ENCODE results near the gene FOXL1. TPM values are rescaled to one million over a fixed set of nuclear protein-coding genes. Genes with fewer than 3 reads are reported as not detected.

Gene FOXL1
- total RNA-seq, 3 donors from 2014 or later (not counting 1 experiment from before 2014, with no cell fraction given), result 0.10 TPM; not detected in 2

DNA sequence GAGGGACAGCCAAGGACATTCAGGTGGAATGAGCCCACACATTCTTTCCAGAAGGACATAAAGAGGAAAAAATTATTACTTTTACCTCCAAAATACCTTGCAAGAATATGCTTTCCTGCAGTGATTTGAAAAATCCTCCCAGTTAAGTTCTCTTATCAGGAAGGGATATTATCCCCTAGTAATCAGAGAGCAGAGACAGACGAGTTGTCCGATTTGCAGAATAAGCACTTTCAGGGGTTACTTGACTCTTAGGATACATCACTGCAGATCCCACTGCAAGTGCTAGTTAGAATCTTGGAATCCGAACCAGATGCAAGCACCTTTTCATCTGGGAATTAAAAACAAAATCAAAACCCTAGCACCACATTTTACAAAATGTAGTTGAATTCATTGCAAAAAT, 33.6 kb downstream of the FOXL1 start:
- no peak for ATAC-seq
- TF ChIP-seq, protein P1, sequence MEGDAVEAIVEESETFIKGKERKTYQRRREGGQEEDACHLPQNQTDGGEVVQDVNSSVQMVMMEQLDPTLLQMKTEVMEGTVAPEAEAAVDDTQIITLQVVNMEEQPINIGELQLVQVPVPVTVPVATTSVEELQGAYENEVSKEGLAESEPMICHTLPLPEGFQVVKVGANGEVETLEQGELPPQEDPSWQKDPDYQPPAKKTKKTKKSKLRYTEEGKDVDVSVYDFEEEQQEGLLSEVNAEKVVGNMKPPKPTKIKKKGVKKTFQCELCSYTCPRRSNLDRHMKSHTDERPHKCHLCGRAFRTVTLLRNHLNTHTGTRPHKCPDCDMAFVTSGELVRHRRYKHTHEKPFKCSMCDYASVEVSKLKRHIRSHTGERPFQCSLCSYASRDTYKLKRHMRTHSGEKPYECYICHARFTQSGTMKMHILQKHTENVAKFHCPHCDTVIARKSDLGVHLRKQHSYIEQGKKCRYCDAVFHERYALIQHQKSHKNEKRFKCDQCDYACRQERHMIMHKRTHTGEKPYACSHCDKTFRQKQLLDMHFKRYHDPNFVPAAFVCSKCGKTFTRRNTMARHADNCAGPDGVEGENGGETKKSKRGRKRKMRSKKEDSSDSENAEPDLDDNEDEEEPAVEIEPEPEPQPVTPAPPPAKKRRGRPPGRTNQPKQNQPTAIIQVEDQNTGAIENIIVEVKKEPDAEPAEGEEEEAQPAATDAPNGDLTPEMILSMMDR (IDR thresholded peaks at IDR 0.05), result no peak

DNA sequence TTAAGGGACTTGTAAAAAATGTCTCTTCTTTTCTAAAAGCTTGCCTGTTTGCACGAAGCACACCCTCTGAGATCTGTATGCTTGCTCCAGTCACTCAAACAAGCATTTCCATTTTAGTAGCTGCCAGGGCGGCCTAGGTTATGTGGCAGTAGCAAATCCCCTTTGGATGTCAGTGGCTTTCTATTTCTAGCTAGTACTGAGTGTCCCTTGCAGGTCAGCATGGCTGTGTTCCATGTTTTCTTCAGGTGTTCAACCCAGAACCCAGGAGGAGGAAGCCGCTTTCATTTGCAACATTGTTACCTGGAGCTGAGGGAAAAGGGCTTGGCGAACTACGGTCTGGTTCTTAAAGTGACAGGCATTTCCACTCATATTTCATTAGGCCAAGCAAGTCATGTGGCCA, 36.4 kb downstream of the FOXL1 start:
- no peaks in the 10 kb centered on the region for H3K9me3 Mint-ChIP-seq

More for the DNA sequence above, 33.6 kb downstream of the FOXL1 start:
- Histone ChIP-seq H3K4me3 (ENCODE audit: low read length) (no peak overlapping the region), H3K27me3 (ENCODE audit: control insufficient read depth, insufficient read depth, low read length) (no peaks in the 10 kb centered on the region), H3K36me3 (ENCODE audit: control insufficient read depth, insufficient read depth, low read length) (no peaks in the 10 kb centered on the region), H3K4me1 (ENCODE audit: control insufficient read depth, insufficient read depth, low read length) (no peaks in the 10 kb centered on the region), H3K27ac (ENCODE audit: low read length) (no peak overlapping the region), H3K9me3 (ENCODE audit: control insufficient read depth, insufficient read depth, low read length) (no peaks in the 10 kb centered on the region)
- WGBS (ENCODE audit: insufficient coverage), result 92% methylated on average over 3 of the region's 3 CpGs
- H3K9me3 Mint-ChIP-seq, result no peaks in the 10 kb centered on the region
- no peak overlapping the region for H3K4me3 Mint-ChIP-seq
- H3K27me3 Mint-ChIP-seq (ENCODE audit: low read depth in 2 of 2), result peaks cover 9 to 29% of the 10 kb centered on the region in 2 donors
- H3K36me3 Mint-ChIP-seq, result no peaks in the 10 kb centered on the region
- no peaks in the 10 kb centered on the region for H3K4me1 Mint-ChIP-seq
- DNase-seq, result no peak
- intact Hi-C loops (cut with micrococcal nuclease), result no loop called here
- H3K27ac Mint-ChIP-seq, result no peak overlapping the region

DNA sequence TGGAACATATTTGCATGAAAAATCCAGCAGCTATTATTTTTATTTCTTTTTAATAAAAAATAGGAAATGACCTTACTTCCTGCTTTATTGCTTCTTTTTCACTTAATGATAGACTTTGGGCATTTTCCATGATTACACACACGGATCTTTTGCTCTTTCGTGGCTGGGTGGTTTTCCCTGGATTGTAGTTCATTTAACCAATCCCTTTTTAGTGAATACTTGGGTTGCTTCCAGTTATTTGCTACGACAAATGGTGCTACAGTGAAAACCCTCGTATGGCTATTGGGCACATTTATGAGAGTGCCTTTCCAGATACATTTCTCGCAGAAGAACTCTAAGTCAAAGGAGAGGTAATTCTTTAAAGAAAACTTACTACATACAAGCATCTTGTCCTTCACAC, 38.6 kb downstream of the FOXL1 start:
- DNase-seq (no peak), ATAC-seq (no peak)
- TF ChIP-seq, protein P1 (IDR thresholded peaks at IDR 0.05), result no peak
- H3K27me3 Mint-ChIP-seq (ENCODE audit: low read depth in 2 of 2), result peaks cover 2 to 7% of the 10 kb centered on the region in 2 donors
- Histone ChIP-seq H3K27ac (ENCODE audit: low read length) (no peak overlapping the region), H3K9me3 (ENCODE audit: control insufficient read depth, insufficient read depth, low read length) (no peaks in the 10 kb centered on the region), H3K27me3 (ENCODE audit: control insufficient read depth, insufficient read depth, low read length) (no peaks in the 10 kb centered on the region), H3K4me1 (ENCODE audit: control insufficient read depth, insufficient read depth, low read length) (no peaks in the 10 kb centered on the region), H3K4me3 (ENCODE audit: low read length) (no peak overlapping the region), H3K36me3 (ENCODE audit: control insufficient read depth, insufficient read depth, low read length) (no peaks in the 10 kb centered on the region)
- H3K27ac Mint-ChIP-seq, result no peak overlapping the region
- no peaks in the 10 kb centered on the region for H3K9me3 Mint-ChIP-seq
- WGBS (ENCODE audit: insufficient coverage), result 94% methylated on average over 5 of the region's 5 CpGs
- no peak overlapping the region for H3K4me3 Mint-ChIP-seq
- intact Hi-C loops (cut with micrococcal nuclease), result no loop called here
- no peaks in the 10 kb centered on the region for H3K4me1 Mint-ChIP-seq
- no peaks in the 10 kb centered on the region for H3K36me3 Mint-ChIP-seq

More for the DNA sequence above, 36.4 kb downstream of the FOXL1 start:
- ATAC-seq (no peak), DNase-seq (no peak)
- TF ChIP-seq, protein P1 (IDR thresholded peaks at IDR 0.05), result no peak
- no peak overlapping the region for H3K27ac Mint-ChIP-seq
- no peaks in the 10 kb centered on the region for H3K36me3 Mint-ChIP-seq
- Histone ChIP-seq H3K4me3 (ENCODE audit: low read length) (no peak overlapping the region), H3K27me3 (ENCODE audit: control insufficient read depth, insufficient read depth, low read length) (no peaks in the 10 kb centered on the region), H3K36me3 (ENCODE audit: control insufficient read depth, insufficient read depth, low read length) (no peaks in the 10 kb centered on the region), H3K4me1 (ENCODE audit: control insufficient read depth, insufficient read depth, low read length) (no peaks in the 10 kb centered on the region), H3K9me3 (ENCODE audit: control insufficient read depth, insufficient read depth, low read length) (no peaks in the 10 kb centered on the region), H3K27ac (ENCODE audit: low read length) (no peak overlapping the region)
- no peak overlapping the region for H3K4me3 Mint-ChIP-seq
- H3K4me1 Mint-ChIP-seq, result no peaks in the 10 kb centered on the region
- 86% methylated on average over 5 of the region's 5 CpGs for WGBS (ENCODE audit: insufficient coverage)
- intact Hi-C loops (cut with micrococcal nuclease), result no loop called here
- H3K27me3 Mint-ChIP-seq (ENCODE audit: low read depth in 2 of 2), result peaks cover 5 to 15% of the 10 kb centered on the region in 2 donors
